Measurements from ENCODE around the gene CLEC2L. TPM values are rescaled to one million over a fixed set of nuclear protein-coding genes. Genes with fewer than 3 reads are reported as not detected.

The CLEC2L gene
- total and polyA plus RNA-seq, 2 of the 4 experiments (the other 2 are of a cell fraction), result not detected

GRCh38 chr7:139592801-139593461 is 69.4 kb downstream of the CLEC2L start:
- 100% methylated on average over 2 of the region's 4 CpGs; no CpG with 5 or more reads in 1 of the 2 experiments for WGBS, 2 experiments (ENCODE audit: extremely low coverage in 2 of 2, insufficient read length in 1 of 2)
- H2BK120ac ChIP-seq (ENCODE audit: low read depth, low read length), result no peak overlapping the region
- no peak overlapping the region for H2AK9ac ChIP-seq (replicated peaks; ENCODE audit: low read depth, low read length, poor library complexity)
- in situ Hi-C loops (cut with MboI; ENCODE audit: low sequenced_read_pairs) (no loop called here), dilution Hi-C loops (cut with HindIII; ENCODE audit: low sequenced_read_pairs, unreplicated experiment) (no loop called here), intact Hi-C loops (cut with micrococcal nuclease) (no loop called here)
- H2AK5ac ChIP-seq (ENCODE audit: low read depth, low read length), result no peak overlapping the region
- DNase-seq (no peak), ATAC-seq (ENCODE audit: low read depth) (no peak)
- POLR2A ChIA-PET (ENCODE audit: unreplicated experiment), result no interaction called here
- peaks cover 0 to 26% of the 10 kb centered on the region in 2 experiments; a peak in 3 of 4 replicates for H3K79me1 ChIP-seq (ENCODE audit: low read depth in 1 of 2, low read length in 2 of 2)
- H3K4me3 ChIP-seq (ENCODE audit: insufficient read depth, low read depth, low read length), result no peak overlapping the region
- H3K14ac ChIP-seq (replicated peaks; ENCODE audit: low read depth, low read length), result no peak overlapping the region
- H3K18ac ChIP-seq (ENCODE audit: low read depth, low read length), result no peak overlapping the region
- H3K4me1 ChIP-seq (ENCODE audit: control insufficient read depth, insufficient read depth, low read length), result peaks cover 3% of the 10 kb centered on the region; the same call in 1 of the 2 replicates
- H3K9ac ChIP-seq (ENCODE audit: low read depth, low read length), result no peak overlapping the region
- no peak overlapping the region for H3K4ac ChIP-seq (ENCODE audit: low read depth, low read length)
- H3K56ac ChIP-seq (ENCODE audit: extremely low read depth, insufficient read depth, low read length), result no peak overlapping the region
- H3K9me3 ChIP-seq (ENCODE audit: control insufficient read depth, insufficient read depth, low read length), result no peaks in the 10 kb centered on the region
- TF ChIP-seq, protein P1, sequence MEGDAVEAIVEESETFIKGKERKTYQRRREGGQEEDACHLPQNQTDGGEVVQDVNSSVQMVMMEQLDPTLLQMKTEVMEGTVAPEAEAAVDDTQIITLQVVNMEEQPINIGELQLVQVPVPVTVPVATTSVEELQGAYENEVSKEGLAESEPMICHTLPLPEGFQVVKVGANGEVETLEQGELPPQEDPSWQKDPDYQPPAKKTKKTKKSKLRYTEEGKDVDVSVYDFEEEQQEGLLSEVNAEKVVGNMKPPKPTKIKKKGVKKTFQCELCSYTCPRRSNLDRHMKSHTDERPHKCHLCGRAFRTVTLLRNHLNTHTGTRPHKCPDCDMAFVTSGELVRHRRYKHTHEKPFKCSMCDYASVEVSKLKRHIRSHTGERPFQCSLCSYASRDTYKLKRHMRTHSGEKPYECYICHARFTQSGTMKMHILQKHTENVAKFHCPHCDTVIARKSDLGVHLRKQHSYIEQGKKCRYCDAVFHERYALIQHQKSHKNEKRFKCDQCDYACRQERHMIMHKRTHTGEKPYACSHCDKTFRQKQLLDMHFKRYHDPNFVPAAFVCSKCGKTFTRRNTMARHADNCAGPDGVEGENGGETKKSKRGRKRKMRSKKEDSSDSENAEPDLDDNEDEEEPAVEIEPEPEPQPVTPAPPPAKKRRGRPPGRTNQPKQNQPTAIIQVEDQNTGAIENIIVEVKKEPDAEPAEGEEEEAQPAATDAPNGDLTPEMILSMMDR (conservative IDR thresholded peaks at IDR 0.05; ENCODE audit: low read depth, low read length), result no peak
- TF ChIP-seq RCOR1 (IDR thresholded peaks at IDR 0.05; ENCODE audit: insufficient replicate concordance, low read length), result no peak
- no peak for TF ChIP-seq BHLHE40 (IDR thresholded peaks at IDR 0.05; ENCODE audit: low read depth, low read length)
- no peak for TF ChIP-seq POLR2A (IDR thresholded peaks at IDR 0.05; ENCODE audit: low read depth, low read length)
- no peak for TF ChIP-seq MAZ (IDR thresholded peaks at IDR 0.05; ENCODE audit: borderline replicate concordance, low read depth, low read length)
- TF ChIP-seq CHD1 (IDR thresholded peaks at IDR 0.05; ENCODE audit: low read depth, low read length), result no peak
- TF ChIP-seq, protein P2, sequence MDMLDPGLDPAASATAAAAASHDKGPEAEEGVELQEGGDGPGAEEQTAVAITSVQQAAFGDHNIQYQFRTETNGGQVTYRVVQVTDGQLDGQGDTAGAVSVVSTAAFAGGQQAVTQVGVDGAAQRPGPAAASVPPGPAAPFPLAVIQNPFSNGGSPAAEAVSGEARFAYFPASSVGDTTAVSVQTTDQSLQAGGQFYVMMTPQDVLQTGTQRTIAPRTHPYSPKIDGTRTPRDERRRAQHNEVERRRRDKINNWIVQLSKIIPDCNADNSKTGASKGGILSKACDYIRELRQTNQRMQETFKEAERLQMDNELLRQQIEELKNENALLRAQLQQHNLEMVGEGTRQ (IDR thresholded peaks at IDR 0.05; ENCODE audit: low read depth, low read length), result no peak
- BruUV-seq (replicated peaks), result no TSS peak
- no peak overlapping the region for H3K23ac ChIP-seq (ENCODE audit: low read depth, low read length)
- no peak overlapping the region for H2BK15ac ChIP-seq (ENCODE audit: low read depth, low read length)
- CTCF ChIA-PET, result interaction anchor here (0.6 to 1.4 kb wide), 2 partner anchors 9 to 13 kb away, joined by 3 to 7 read pairs; no protein-coding TSS in a partner anchor
- H2AFZ ChIP-seq (replicated peaks; ENCODE audit: low read length, poor library complexity), result no peak overlapping the region
- no peak overlapping the region for H3K27ac ChIP-seq (ENCODE audit: insufficient read depth, low read length)
- no peak overlapping the region for H2BK20ac ChIP-seq (ENCODE audit: low read depth, low read length)
- no peak overlapping the region for H3K4me2 ChIP-seq (ENCODE audit: low read depth, low read length)
- H4K20me1 ChIP-seq (ENCODE audit: insufficient read depth, low read length), result peaks cover 16% of the 10 kb centered on the region; the same call in 1 of the 2 replicates
- no peak overlapping the region for H4K5ac ChIP-seq (ENCODE audit: low read depth, low read length)
- no peaks in the 10 kb centered on the region for H3K27me3 ChIP-seq (ENCODE audit: control insufficient read depth, insufficient read depth, low read length)
- no peak overlapping the region for H4K8ac ChIP-seq (ENCODE audit: low read depth in 2 of 2, low read length in 2 of 2)
- peaks cover 68% of the 10 kb centered on the region for H3K36me3 ChIP-seq (ENCODE audit: control insufficient read depth, insufficient read depth, low read length)
- H4K91ac ChIP-seq (ENCODE audit: insufficient read depth, low read depth, low read length), result no peak overlapping the region
- H2BK5ac ChIP-seq (ENCODE audit: low read depth, low read length, poor library complexity, severe bottlenecking), result no peak overlapping the region
- peaks cover 11% of the 10 kb centered on the region for H3K9me1 ChIP-seq (ENCODE audit: insufficient read depth, low read length)

Measured in IMR-90 (cell line).